ENCODE results near the gene MCF2L.

The MCF2L gene

DNA sequence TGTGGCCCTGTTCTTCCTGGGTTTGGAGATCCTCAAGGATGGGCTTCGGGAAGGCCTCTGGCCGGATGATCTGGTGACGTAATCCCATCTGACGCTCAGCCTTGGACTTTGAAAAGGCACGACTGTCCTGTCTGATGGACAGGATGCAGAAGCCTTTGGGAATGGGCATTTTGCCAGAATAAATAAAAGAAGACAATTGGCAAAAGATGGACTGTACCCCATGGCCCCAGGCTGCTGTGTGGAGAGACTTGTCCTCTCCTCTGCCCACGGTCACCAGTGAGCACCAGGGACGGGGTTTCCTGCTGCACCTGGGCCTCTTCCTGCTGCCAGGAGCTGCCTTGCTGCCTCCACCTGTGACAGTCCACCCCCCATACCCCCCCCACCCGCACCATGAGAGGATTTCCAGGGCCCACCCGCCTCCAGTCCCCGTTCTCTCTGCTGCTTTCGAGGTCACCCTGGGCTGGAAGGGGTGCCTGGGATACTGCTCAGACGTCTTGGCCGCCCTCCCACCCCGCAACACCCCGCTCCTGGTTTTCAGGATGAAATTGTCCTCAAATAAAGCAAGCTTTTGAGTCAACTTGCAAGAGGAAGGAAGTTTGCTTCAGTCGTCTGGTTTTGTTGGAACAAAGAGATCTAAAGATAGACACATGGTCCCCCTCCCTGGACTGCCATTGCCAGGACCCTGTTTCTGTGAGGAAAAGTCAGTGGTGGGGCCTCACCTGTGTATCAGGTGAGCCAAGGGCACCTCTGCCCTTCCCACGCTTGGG lies 40.9 kb downstream of the MCF2L start:
- H3K36me3 ChIP-seq (ENCODE audit: control insufficient read depth in 1 of 2, insufficient read depth in 2 of 2, low read depth in 1 of 2, low read length in 2 of 2) = no peaks in the 10 kb centered on the region
- no peak overlapping the region for H2BK12ac ChIP-seq (ENCODE audit: low read length in 2 of 2)
- no peak overlapping the region for H3K18ac ChIP-seq (ENCODE audit: low read depth in 1 of 2, low read length in 2 of 2)
- H2AK5ac ChIP-seq (ENCODE audit: low read length, severe bottlenecking) = no peak overlapping the region
- H3K9ac ChIP-seq (ENCODE audit: low read length) = no peak overlapping the region
- no peak overlapping the region for H3K4ac ChIP-seq (ENCODE audit: low read depth in 1 of 2, low read length in 2 of 2)
- no peak overlapping the region for H3K4me2 ChIP-seq (ENCODE audit: low read length, poor library complexity, severe bottlenecking)
- no peak overlapping the region for H3K4me3 ChIP-seq (ENCODE audit: insufficient read depth in 1 of 2, low read depth in 1 of 2, low read length in 2 of 2)
- no peak overlapping the region for H3K27ac ChIP-seq (ENCODE audit: low read length, poor library complexity, severe bottlenecking)
- no peak overlapping the region for H3K14ac ChIP-seq (ENCODE audit: low read length in 2 of 2)
- no peak overlapping the region for H2BK120ac ChIP-seq (ENCODE audit: low read depth, low read length)
- H4K91ac ChIP-seq (ENCODE audit: low read length) = no peak overlapping the region
- no peak overlapping the region for H2BK5ac ChIP-seq (ENCODE audit: low read depth, low read length, poor library complexity, severe bottlenecking)
- no peak overlapping the region for H4K8ac ChIP-seq (ENCODE audit: low read length)
- no peaks in the 10 kb centered on the region for H3K79me1 ChIP-seq (replicated peaks; ENCODE audit: low read length, poor library complexity, severe bottlenecking)
- H2BK15ac ChIP-seq (ENCODE audit: low read depth, poor library complexity, severe bottlenecking) = no peak overlapping the region
- H3K23ac ChIP-seq (ENCODE audit: low read length in 2 of 2) = no peak overlapping the region
- no peak overlapping the region for H2AFZ ChIP-seq (ENCODE audit: low read depth, low read length)
- H3K9me3 ChIP-seq (ENCODE audit: control insufficient read depth, low read length) = no peaks in the 10 kb centered on the region
- WGBS = 67% methylated on average over 16 of the region's 17 CpGs
- H3K27me3 ChIP-seq (ENCODE audit: control insufficient read depth in 1 of 2, insufficient read depth in 1 of 2, low read length in 2 of 2) = peaks cover 0 to 19% of the 10 kb centered on the region in 2 experiments
- DNase-seq = no peak
- peaks cover 3% of the 10 kb centered on the region for H3K4me1 ChIP-seq (ENCODE audit: control insufficient read depth, insufficient read depth, low read depth, low read length)

DNA sequence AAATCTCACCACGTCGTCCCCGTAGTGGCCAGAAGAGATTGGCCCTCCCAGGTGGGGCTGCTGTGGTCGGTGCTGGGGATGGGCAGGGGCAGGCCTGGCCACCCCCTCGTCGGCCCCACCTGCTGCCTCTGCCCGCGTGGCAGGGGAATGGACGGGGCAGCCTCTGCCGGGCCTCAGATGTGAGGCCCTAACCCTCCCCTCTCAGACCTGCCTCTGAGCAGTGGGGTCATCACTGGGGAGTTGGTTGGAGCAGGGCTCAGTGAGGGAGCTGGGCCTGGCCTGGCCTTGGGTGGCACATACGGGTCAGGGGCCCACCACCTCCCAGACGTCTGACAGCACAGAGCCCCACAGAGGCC lies 41.5 kb downstream of the MCF2L start:
- Histone ChIP-seq H3K9ac (ENCODE audit: low read length) (no peak overlapping the region), H2AFZ (ENCODE audit: low read depth, low read length) (no peak overlapping the region), H3K27me3 (ENCODE audit: control insufficient read depth in 1 of 2, insufficient read depth in 1 of 2, low read length in 2 of 2) (peaks cover 0 to 18% of the 10 kb centered on the region in 2 experiments), H2BK5ac (ENCODE audit: low read depth, low read length, poor library complexity, severe bottlenecking) (no peak overlapping the region), H3K4me1 (ENCODE audit: control insufficient read depth, insufficient read depth, low read depth, low read length) (peaks cover 3% of the 10 kb centered on the region), H4K91ac (ENCODE audit: low read length) (no peak overlapping the region), H3K18ac (ENCODE audit: low read depth in 1 of 2, low read length in 2 of 2) (no peak overlapping the region), H3K4me3 (ENCODE audit: insufficient read depth in 1 of 2, low read depth in 1 of 2, low read length in 2 of 2) (no peak overlapping the region), H3K27ac (ENCODE audit: low read length, poor library complexity, severe bottlenecking) (no peak overlapping the region), H3K14ac (ENCODE audit: low read length in 2 of 2) (no peak overlapping the region), H4K8ac (ENCODE audit: low read length) (no peak overlapping the region), H2AK5ac (ENCODE audit: low read length, severe bottlenecking) (no peak overlapping the region), H2BK15ac (ENCODE audit: low read depth, poor library complexity, severe bottlenecking) (no peak overlapping the region), H2BK12ac (ENCODE audit: low read length in 2 of 2) (no peak overlapping the region), H3K4ac (ENCODE audit: low read depth in 1 of 2, low read length in 2 of 2) (no peak overlapping the region), H3K4me2 (ENCODE audit: low read length, poor library complexity, severe bottlenecking) (no peak overlapping the region), H3K79me1 (replicated peaks; ENCODE audit: low read length, poor library complexity, severe bottlenecking) (no peaks in the 10 kb centered on the region), H2BK120ac (ENCODE audit: low read depth, low read length) (no peak overlapping the region), H3K9me3 (ENCODE audit: control insufficient read depth, low read length) (no peaks in the 10 kb centered on the region), H3K36me3 (ENCODE audit: control insufficient read depth in 1 of 2, insufficient read depth in 2 of 2, low read depth in 1 of 2, low read length in 2 of 2) (no peaks in the 10 kb centered on the region), H3K23ac (ENCODE audit: low read length in 2 of 2) (no peak overlapping the region)
- 89% methylated on average over 8 of the region's 12 CpGs for WGBS
- DNase-seq = no peak

GRCh38 chr13:113013303-113013702 lies 44.3 kb downstream of the MCF2L start:
- H2BK5ac ChIP-seq (ENCODE audit: low read depth, low read length, poor library complexity, severe bottlenecking) = no peak overlapping the region
- H4K8ac ChIP-seq (ENCODE audit: low read length) = no peak overlapping the region
- no peaks in the 10 kb centered on the region for H3K79me1 ChIP-seq (replicated peaks; ENCODE audit: low read length, poor library complexity, severe bottlenecking)
- no peak overlapping the region for H3K4ac ChIP-seq (ENCODE audit: low read depth in 1 of 2, low read length in 2 of 2)
- H3K9ac ChIP-seq (ENCODE audit: low read length) = no peak overlapping the region
- peaks cover 3% of the 10 kb centered on the region for H3K4me1 ChIP-seq (ENCODE audit: control insufficient read depth, insufficient read depth, low read depth, low read length)
- no peak overlapping the region for H2BK15ac ChIP-seq (ENCODE audit: low read depth, poor library complexity, severe bottlenecking)
- H3K4me2 ChIP-seq (ENCODE audit: low read length, poor library complexity, severe bottlenecking) = no peak overlapping the region
- no peaks in the 10 kb centered on the region for H3K9me3 ChIP-seq (ENCODE audit: control insufficient read depth, low read length)
- H2AK5ac ChIP-seq (ENCODE audit: low read length, severe bottlenecking) = no peak overlapping the region
- H3K27ac ChIP-seq (ENCODE audit: low read length, poor library complexity, severe bottlenecking) = no peak overlapping the region
- no peak for DNase-seq
- 90% methylated on average over 9 of the region's 9 CpGs for WGBS
- no peak overlapping the region for H3K14ac ChIP-seq (ENCODE audit: low read length in 2 of 2)
- no peak overlapping the region for H2BK12ac ChIP-seq (ENCODE audit: low read length in 2 of 2)
- no peak overlapping the region for H2AFZ ChIP-seq (ENCODE audit: low read depth, low read length)
- H3K18ac ChIP-seq (ENCODE audit: low read depth in 1 of 2, low read length in 2 of 2) = no peak overlapping the region
- peaks cover 0 to 25% of the 10 kb centered on the region in 2 experiments for H3K27me3 ChIP-seq (ENCODE audit: control insufficient read depth in 1 of 2, insufficient read depth in 1 of 2, low read length in 2 of 2)
- H2BK120ac ChIP-seq (ENCODE audit: low read depth, low read length) = no peak overlapping the region
- no peak overlapping the region for H3K23ac ChIP-seq (ENCODE audit: low read length in 2 of 2)
- no peak overlapping the region for H4K91ac ChIP-seq (ENCODE audit: low read length)
- no peak overlapping the region for H3K4me3 ChIP-seq (ENCODE audit: insufficient read depth in 1 of 2, low read depth in 1 of 2, low read length in 2 of 2)
- no peaks in the 10 kb centered on the region for H3K36me3 ChIP-seq (ENCODE audit: control insufficient read depth in 1 of 2, insufficient read depth in 2 of 2, low read depth in 1 of 2, low read length in 2 of 2)

DNA sequence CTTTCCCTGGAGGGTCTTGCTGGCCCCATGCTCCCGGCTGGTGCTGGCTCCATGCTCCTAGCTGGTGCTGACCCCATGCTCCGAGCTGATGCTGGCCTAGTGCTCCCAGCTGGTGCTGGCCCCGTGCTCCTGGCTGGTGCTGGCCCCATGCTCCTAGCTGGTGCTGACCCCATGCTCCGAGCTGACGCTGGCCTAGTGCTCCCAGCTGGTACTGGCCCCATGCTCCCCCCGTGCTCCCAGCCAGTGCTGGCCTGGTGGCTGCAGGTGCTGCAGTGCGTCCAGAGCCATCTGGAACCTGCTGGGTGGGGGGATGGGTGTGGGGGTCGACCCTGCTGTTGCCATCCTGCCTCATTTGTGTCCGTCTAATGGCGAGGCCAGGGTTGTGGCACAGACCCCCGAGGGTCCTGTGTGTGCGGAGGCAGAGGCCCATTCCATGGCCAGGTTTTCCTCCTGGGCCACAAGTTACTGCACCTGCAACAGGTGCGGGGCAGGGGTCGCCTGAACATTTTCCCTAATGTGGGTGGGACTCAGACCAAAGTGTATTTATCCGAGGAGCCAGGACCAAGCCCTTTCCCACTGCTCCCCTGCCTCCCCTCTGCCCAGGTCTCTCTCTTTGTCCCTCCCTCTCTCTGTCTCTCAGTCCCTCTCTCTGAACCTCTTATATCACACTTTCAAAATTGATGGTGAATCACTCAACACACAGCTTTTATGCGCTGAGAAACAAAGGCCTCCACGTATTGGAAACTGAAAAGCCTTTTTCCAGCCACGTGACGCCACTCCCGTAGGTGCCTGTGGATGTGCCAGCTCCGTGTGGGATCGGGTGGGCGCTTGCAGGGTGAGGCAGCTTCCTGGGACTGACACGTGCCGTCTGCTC lies 45.1 kb downstream of the MCF2L start:
- H3K18ac ChIP-seq (ENCODE audit: low read depth in 1 of 2, low read length in 2 of 2) = no peak overlapping the region
- no peak overlapping the region for H3K14ac ChIP-seq (ENCODE audit: low read length in 2 of 2)
- no peaks in the 10 kb centered on the region for H3K36me3 ChIP-seq (ENCODE audit: control insufficient read depth in 1 of 2, insufficient read depth in 2 of 2, low read depth in 1 of 2, low read length in 2 of 2)
- H4K91ac ChIP-seq (ENCODE audit: low read length) = no peak overlapping the region
- H3K4ac ChIP-seq (ENCODE audit: low read depth in 1 of 2, low read length in 2 of 2) = no peak overlapping the region
- no peak overlapping the region for H3K9ac ChIP-seq (ENCODE audit: low read length)
- no peak overlapping the region for H2BK120ac ChIP-seq (ENCODE audit: low read depth, low read length)
- no peak overlapping the region for H2BK12ac ChIP-seq (ENCODE audit: low read length in 2 of 2)
- DNase-seq = no peak
- H3K27me3 ChIP-seq (ENCODE audit: control insufficient read depth in 1 of 2, insufficient read depth in 1 of 2, low read length in 2 of 2) = peaks cover 0 to 31% of the 10 kb centered on the region in 2 experiments
- peaks cover 3% of the 10 kb centered on the region for H3K4me1 ChIP-seq (ENCODE audit: control insufficient read depth, insufficient read depth, low read depth, low read length)
- no peaks in the 10 kb centered on the region for H3K9me3 ChIP-seq (ENCODE audit: control insufficient read depth, low read length)
- no peak overlapping the region for H2AK5ac ChIP-seq (ENCODE audit: low read length, severe bottlenecking)
- H3K79me1 ChIP-seq (replicated peaks; ENCODE audit: low read length, poor library complexity, severe bottlenecking) = no peaks in the 10 kb centered on the region
- H3K4me3 ChIP-seq (ENCODE audit: insufficient read depth in 1 of 2, low read depth in 1 of 2, low read length in 2 of 2) = no peak overlapping the region
- no peak overlapping the region for H4K8ac ChIP-seq (ENCODE audit: low read length)
- H2BK15ac ChIP-seq (ENCODE audit: low read depth, poor library complexity, severe bottlenecking) = no peak overlapping the region
- no peak overlapping the region for H3K23ac ChIP-seq (ENCODE audit: low read length in 2 of 2)
- H2BK5ac ChIP-seq (ENCODE audit: low read depth, low read length, poor library complexity, severe bottlenecking) = no peak overlapping the region
- no peak overlapping the region for H3K27ac ChIP-seq (ENCODE audit: low read length, poor library complexity, severe bottlenecking)
- no peak overlapping the region for H2AFZ ChIP-seq (ENCODE audit: low read depth, low read length)
- H3K4me2 ChIP-seq (ENCODE audit: low read length, poor library complexity, severe bottlenecking) = no peak overlapping the region
- WGBS = 85% methylated on average over 25 of the region's 25 CpGs

Measured in mesenchymal stem cell (in vitro differentiated cells and primary cell).